GM19438 (cell line): ENCODE measurements around the gene CD109.
"Not testable (repeated sequence)": the region's sequence is repeated elsewhere in the genome, so short reads cannot be mapped to it uniquely, and the experiment has no call there.

ENCODE experiments used
- ATAC-seq: cut with Tn5 transposase; IDR thresholded peaks from one replicate; pipeline ENCODE4 v1.9.1; 2021; ENCODE audit warnings: low read depth; ENCODE audit not compliant: unreplicated experiment

Gene CD109

GRCh38 chr6:73844696-73845095 is 148.7 kb downstream of the CD109 start:
- ATAC-seq: not testable (repeated sequence)

DNA sequence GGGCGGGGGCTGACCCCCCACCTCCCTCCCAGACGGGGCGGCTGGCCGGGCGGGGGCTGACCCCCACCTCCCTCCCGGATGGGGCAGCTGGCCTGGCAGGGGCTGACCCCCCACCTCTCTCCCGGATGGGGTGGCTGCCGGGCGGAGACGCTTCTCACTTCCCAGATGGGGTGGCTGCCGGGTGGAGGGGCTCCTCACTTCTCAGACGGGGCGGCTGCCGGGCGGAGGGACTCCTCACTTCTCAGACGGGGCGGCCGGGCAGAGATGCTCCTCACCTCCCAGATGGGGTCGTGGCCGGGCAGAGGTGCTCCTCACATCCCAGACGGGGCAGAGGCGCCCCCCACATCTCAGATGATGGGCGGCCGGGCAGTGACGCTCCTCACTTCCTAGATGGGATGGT is 155.0 kb downstream of the CD109 start:
- ATAC-seq: not testable (repeated sequence)

DNA sequence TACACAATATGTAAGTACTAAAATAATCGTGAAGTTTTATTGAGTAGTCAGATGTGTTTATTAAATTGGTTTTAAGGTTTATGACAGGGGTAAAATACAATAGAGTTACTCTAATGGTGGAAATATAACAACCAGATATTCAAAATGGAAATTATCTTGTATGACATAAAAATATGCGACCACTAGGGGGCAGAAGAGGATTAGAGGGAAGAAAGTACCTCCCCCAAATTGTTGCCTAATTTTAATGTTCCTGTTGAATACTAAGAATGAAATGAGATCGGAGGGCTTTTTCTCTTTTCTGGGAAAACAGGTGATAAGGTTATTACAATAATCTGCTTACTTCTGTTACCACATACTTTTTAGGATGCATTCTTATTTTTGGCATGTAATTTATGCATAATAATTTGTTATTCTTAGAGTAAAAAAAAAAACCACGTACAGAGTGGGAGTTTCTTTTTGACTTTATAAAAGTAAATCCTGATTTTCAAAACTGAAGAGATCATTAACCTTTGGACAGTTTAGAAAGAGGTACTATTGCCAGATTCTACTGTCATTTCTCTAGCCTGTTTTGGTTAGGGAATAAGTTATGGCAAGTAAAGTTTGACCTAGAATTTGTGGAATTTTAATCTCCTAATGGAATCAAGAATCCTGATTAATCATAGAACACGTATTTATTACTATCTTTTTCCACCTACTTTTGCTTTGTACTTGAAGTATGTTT is 159.2 kb downstream of the CD109 start:
- no peak for ATAC-seq

GRCh38 chr6:73857341-73857890 is 161.4 kb downstream of the CD109 start:
- no peak for ATAC-seq

DNA sequence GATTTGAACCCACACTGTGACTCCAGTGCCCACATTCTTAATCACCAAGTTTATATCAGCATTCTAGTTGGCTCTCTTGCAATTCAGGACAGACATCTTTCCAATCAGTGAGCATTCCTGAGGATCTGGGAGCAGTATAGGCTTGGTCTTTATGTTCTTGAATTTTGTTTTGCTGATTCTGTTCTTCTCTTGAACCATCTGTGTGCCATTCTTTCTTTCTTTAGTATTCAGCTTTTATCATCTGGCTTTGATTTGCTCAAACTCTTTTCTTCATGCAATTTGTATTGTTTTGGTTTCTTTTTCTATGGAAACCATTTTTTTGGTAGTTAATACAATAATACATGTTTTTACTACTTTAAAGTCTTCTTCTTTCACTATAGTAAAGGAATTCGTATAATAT is 162.4 kb downstream of the CD109 start:
- no peak for ATAC-seq

- ATAC-seq: no peak
Observed at GRCh38 chr6:73860303-73860702, 164.3 kb downstream of the CD109 start.

DNA sequence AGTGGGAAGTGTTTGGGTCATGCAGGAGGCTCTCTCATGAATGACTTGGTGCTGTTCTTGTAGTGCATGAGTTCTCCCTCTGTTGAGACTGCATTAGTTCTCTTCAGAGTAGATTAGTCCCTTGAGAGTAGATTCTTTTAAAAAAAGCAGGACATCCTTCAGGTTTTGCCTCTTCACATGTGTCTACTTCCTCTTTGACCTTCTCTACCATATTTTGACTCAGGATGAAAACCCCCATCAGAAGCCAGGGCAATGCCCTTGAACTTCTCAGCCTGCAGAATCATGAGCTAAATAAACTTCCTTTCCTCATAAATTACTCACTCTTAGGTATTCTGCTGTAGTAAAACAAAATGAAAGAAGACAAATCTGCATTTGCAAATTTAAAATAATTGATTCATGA is 170.3 kb downstream of the CD109 start:
- no peak for ATAC-seq

DNA sequence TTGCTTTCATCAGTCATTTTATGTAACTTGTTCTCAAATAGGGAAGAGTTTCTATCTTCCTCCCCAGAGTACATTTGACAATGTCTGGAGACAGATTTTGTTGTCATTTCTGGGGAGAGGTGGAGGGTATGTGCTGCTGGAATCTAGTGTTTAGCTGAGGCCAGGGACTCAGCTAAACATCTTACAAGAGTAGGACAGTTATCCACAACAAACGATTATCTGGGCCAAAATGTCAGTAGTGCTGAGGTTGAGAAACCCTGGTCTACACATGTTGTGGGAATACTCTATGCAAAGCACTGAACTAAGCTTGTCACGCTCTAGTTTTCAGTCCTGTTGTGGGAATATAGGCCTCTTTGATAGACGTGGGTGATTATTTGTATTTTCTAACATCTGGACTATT is 171.4 kb downstream of the CD109 start:
- no peak for ATAC-seq

GRCh38 chr6:73870907-73871306 is 174.9 kb downstream of the CD109 start:
- ATAC-seq: no peak

- ATAC-seq: no peak
Observed at GRCh38 chr6:73873081-73873480, 177.1 kb downstream of the CD109 start.
